SU-DHL-6 (cell line): Measurements from ENCODE around the gene ADK.

Experiments used
- CTCF ChIP-seq: fragments of 200-600 bp; sonication (generic); IDR thresholded peaks from one replicate; pipeline ENCODE4 v1.5.1; 2017; ENCODE audit warnings: antibody characterized with exemption, mild to moderate bottlenecking, low read length, moderate library complexity; ENCODE audit not compliant: insufficient read depth, poor library complexity, severe bottlenecking
- EZH2phosphoT487 ChIP-seq: fragments of 200-600 bp; sonication (generic), shearing (Covaris generic); conservative IDR thresholded peaks from 2 replicates; pipeline ENCODE4 v1.6.1; 2018; ENCODE audit warnings: mild to moderate bottlenecking, antibody characterized with exemption, low read length, moderate library complexity, mixed read lengths

DNA sequence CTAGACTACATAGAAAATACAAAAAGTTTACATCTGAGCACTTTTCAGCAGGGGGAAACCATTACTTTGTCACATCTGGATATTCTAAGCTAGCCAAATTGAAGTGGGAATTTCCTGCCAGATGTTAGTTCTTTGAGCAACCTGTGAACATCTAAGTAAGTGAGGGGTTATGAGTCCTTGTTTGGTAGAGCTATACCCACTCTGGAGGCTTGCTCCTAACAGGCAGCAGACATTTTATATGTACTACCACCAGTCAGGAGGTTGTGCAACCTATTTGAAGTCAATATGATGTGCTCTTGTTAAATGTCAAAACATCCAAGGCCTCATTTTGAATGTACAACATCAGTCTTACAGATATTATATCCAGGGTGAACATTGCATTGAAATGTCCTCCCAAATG lies 532.0 kb downstream of the ADK start:
- no peak for TF ChIP-seq CTCF
- TF ChIP-seq EZH2phosphoT487: no peak
